HEK293 (cell line): ENCODE data around the gene ACOX2.

ENCODE experiments used
- BCL11A ChIP-seq: fragments of 450-650 bp; formaldehyde crosslinking; IDR thresholded peaks from 2 replicates; pipeline ENCODE4 v1.5.1; 2016; ENCODE audit warnings: low read depth, missing biosample characterization, missing genetic modification characterization
- MZF1 ChIP-seq: fragments of 450-650 bp; formaldehyde crosslinking; IDR thresholded peaks from 2 replicates; pipeline ENCODE4 v1.5.1; 2017; ENCODE audit warnings: missing biosample characterization, missing genetic modification characterization, borderline replicate concordance
- ZNF10 ChIP-seq: fragments of 450-650 bp; formaldehyde crosslinking; IDR thresholded peaks from 2 replicates; pipeline ENCODE4 v1.5.1; 2017; ENCODE audit warnings: missing biosample characterization, missing genetic modification characterization
- ZNF114 ChIP-seq: fragments of 450-650 bp; formaldehyde crosslinking; IDR thresholded peaks from 2 replicates; pipeline ENCODE4 v1.5.0; 2017; ENCODE audit warnings: missing biosample characterization, missing genetic modification characterization
- ZNF239 ChIP-seq: fragments of 450-650 bp; formaldehyde crosslinking; IDR thresholded peaks from 2 replicates; pipeline ENCODE4 v1.5.1; 2016; ENCODE audit warnings: missing biosample characterization, missing genetic modification characterization
- ZNF354C ChIP-seq: fragments of 450-650 bp; formaldehyde crosslinking; IDR thresholded peaks from 2 replicates; pipeline ENCODE4 v1.5.1; 2016; ENCODE audit warnings: missing biosample characterization, missing genetic modification characterization, low read depth, borderline replicate concordance
- ZNF548 ChIP-seq: fragments of 450-650 bp; formaldehyde crosslinking; IDR thresholded peaks from 2 replicates; pipeline ENCODE4 v1.5.1; 2016; ENCODE audit warnings: missing biosample characterization, missing genetic modification characterization
- ZNF555 ChIP-seq: fragments of 450-650 bp; formaldehyde crosslinking; conservative IDR thresholded peaks from 2 replicates; pipeline ENCODE4 v1.5.1; 2017; ENCODE audit warnings: missing biosample characterization, mild to moderate bottlenecking, missing genetic modification characterization, inconsistent platforms
- ZNF776 ChIP-seq: fragments of 450-650 bp; formaldehyde crosslinking; IDR thresholded peaks from 2 replicates; pipeline ENCODE4 v1.5.0; 2017; ENCODE audit warnings: missing biosample characterization, missing genetic modification characterization, borderline replicate concordance
- TF ChIP-seq, protein P1 (sequence below): fragments of 450-650 bp; formaldehyde crosslinking; IDR thresholded peaks from 2 replicates; pipeline ENCODE4 v1.5.1; 2016; ENCODE audit warnings: missing biosample characterization, missing genetic modification characterization
- TF ChIP-seq, protein P2 (sequence below): fragments of 450-650 bp; formaldehyde crosslinking; IDR thresholded peaks from 2 replicates; pipeline ENCODE4 v1.5.1; 2016; ENCODE audit warnings: missing biosample characterization, missing genetic modification characterization
- TF ChIP-seq, protein P3 (sequence below): fragments of 450-650 bp; formaldehyde crosslinking; IDR thresholded peaks from 2 replicates; pipeline ENCODE4 v1.5.1; 2016; ENCODE audit warnings: missing biosample characterization, missing genetic modification characterization, borderline replicate concordance

DNA sequence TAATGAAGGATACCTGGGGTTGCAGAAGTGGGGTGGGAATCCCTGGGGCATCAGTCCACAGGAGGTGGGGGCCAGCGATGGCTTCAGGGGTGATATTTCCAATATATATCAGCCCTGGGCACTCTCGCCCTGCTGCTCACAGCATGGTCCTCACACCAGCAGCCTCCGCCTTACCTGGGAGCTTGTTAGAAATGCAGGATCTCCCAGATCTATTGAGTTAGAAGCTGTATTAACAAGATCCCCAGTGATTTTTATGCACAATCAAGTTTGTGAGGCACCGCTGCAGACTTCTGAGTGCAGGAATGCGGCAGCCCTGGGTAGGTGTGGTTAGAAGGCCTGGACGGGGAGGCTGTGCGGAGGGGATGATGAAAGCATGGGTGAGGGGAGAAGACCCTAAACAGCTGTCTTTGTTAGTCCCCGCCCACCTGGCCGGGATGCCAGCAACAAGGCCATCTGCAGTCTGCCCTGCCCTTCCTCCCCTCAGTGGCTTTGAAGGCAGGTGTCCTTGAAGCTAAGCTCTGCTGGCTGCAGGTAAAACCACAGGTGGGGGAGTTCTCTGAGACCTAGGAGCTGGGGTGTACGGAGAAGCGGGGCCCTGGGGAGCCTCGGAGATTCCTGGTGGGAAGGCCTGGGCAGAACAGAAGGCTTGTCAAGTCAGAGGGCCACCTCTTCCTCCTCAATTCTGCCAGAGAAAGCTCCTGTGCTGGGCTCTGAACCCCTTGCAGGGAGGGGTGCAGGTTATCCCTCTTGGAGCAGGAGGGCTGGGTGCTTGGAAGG is 28.8 kb upstream of the ACOX2 start:
- TF ChIP-seq, protein P1, sequence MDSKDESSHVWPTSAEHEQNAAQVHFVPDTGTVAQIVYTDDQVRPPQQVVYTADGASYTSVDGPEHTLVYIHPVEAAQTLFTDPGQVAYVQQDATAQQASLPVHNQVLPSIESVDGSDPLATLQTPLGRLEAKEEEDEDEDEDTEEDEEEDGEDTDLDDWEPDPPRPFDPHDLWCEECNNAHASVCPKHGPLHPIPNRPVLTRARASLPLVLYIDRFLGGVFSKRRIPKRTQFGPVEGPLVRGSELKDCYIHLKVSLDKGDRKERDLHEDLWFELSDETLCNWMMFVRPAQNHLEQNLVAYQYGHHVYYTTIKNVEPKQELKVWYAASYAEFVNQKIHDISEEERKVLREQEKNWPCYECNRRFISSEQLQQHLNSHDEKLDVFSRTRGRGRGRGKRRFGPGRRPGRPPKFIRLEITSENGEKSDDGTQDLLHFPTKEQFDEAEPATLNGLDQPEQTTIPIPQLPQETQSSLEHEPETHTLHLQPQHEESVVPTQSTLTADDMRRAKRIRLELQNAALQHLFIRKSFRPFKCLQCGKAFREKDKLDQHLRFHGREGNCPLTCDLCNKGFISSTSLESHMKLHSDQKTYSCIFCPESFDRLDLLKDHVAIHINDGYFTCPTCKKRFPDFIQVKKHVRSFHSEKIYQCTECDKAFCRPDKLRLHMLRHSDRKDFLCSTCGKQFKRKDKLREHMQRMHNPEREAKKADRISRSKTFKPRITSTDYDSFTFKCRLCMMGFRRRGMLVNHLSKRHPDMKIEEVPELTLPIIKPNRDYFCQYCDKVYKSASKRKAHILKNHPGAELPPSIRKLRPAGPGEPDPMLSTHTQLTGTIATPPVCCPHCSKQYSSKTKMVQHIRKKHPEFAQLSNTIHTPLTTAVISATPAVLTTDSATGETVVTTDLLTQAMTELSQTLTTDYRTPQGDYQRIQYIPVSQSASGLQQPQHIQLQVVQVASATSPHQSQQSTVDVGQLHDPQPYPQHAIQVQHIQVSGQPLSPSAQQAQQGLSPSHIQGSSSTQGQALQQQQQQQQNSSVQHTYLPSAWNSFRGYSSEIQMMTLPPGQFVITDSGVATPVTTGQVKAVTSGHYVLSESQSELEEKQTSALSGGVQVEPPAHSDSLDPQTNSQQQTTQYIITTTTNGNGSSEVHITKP (tag by site-specific recombination) = no peak
- TF ChIP-seq, protein P2, sequence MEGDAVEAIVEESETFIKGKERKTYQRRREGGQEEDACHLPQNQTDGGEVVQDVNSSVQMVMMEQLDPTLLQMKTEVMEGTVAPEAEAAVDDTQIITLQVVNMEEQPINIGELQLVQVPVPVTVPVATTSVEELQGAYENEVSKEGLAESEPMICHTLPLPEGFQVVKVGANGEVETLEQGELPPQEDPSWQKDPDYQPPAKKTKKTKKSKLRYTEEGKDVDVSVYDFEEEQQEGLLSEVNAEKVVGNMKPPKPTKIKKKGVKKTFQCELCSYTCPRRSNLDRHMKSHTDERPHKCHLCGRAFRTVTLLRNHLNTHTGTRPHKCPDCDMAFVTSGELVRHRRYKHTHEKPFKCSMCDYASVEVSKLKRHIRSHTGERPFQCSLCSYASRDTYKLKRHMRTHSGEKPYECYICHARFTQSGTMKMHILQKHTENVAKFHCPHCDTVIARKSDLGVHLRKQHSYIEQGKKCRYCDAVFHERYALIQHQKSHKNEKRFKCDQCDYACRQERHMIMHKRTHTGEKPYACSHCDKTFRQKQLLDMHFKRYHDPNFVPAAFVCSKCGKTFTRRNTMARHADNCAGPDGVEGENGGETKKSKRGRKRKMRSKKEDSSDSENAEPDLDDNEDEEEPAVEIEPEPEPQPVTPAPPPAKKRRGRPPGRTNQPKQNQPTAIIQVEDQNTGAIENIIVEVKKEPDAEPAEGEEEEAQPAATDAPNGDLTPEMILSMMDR (tag by site-specific recombination) = no peak
- TF ChIP-seq ZNF548 (tag by site-specific recombination) = no peak
- no peak for TF ChIP-seq ZNF555 (tag by site-specific recombination)
- no peak for TF ChIP-seq ZNF354C
- no peak for TF ChIP-seq ZNF10 (tag by site-specific recombination)
- no peak for TF ChIP-seq MZF1 (tag by site-specific recombination)
- no peak for TF ChIP-seq ZNF776 (tag by site-specific recombination)
- TF ChIP-seq BCL11A (tag by site-specific recombination) = no peak
- TF ChIP-seq, protein P3, sequence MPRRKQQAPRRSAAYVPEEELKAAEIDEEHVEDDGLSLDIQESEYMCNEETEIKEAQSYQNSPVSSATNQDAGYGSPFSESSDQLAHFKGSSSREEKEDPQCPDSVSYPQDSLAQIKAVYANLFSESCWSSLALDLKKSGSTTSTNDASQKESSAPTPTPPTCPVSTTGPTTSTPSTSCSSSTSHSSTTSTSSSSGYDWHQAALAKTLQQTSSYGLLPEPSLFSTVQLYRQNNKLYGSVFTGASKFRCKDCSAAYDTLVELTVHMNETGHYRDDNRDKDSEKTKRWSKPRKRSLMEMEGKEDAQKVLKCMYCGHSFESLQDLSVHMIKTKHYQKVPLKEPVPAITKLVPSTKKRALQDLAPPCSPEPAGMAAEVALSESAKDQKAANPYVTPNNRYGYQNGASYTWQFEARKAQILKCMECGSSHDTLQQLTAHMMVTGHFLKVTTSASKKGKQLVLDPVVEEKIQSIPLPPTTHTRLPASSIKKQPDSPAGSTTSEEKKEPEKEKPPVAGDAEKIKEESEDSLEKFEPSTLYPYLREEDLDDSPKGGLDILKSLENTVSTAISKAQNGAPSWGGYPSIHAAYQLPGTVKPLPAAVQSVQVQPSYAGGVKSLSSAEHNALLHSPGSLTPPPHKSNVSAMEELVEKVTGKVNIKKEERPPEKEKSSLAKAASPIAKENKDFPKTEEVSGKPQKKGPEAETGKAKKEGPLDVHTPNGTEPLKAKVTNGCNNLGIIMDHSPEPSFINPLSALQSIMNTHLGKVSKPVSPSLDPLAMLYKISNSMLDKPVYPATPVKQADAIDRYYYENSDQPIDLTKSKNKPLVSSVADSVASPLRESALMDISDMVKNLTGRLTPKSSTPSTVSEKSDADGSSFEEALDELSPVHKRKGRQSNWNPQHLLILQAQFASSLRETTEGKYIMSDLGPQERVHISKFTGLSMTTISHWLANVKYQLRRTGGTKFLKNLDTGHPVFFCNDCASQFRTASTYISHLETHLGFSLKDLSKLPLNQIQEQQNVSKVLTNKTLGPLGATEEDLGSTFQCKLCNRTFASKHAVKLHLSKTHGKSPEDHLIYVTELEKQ (tag by site-specific recombination) = no peak
- no peak for TF ChIP-seq ZNF239 (tag by site-specific recombination)
- no peak for TF ChIP-seq ZNF114 (tag by site-specific recombination)
